GM18907 (cell line): ENCODE results near the gene RIMS3.
"Not testable (repeated sequence)": the region's sequence is repeated elsewhere in the genome, so short reads cannot be mapped to it uniquely, and the experiment has no call there.

Experiments
- ATAC-seq: cut with Tn5 transposase; IDR thresholded peaks from one replicate; pipeline ENCODE4 v1.9.1; 2021; ENCODE audit warnings: mild to moderate bottlenecking, moderate library complexity; ENCODE audit not compliant: unreplicated experiment

RIMS3 gene

DNA sequence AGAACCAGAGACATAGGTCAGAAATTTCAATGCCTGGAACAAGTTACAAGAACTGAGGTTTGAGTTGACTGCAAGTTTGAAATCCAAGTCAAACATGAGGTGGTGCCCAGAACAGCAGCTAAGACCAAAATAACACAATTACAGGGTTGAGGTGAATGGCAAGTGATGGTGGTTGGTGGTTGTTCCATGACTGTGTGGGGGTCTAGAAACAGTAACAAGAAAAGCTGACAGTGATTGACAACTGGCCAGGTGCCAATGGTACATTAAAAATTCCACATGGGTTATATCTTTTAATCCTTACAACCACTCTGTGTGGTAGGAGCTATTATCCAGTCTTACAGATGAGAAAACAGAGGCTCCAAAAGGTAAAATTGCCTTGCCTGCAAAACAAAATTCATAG, 32.0 kb downstream of the RIMS3 start:
- ATAC-seq: no peak

DNA sequence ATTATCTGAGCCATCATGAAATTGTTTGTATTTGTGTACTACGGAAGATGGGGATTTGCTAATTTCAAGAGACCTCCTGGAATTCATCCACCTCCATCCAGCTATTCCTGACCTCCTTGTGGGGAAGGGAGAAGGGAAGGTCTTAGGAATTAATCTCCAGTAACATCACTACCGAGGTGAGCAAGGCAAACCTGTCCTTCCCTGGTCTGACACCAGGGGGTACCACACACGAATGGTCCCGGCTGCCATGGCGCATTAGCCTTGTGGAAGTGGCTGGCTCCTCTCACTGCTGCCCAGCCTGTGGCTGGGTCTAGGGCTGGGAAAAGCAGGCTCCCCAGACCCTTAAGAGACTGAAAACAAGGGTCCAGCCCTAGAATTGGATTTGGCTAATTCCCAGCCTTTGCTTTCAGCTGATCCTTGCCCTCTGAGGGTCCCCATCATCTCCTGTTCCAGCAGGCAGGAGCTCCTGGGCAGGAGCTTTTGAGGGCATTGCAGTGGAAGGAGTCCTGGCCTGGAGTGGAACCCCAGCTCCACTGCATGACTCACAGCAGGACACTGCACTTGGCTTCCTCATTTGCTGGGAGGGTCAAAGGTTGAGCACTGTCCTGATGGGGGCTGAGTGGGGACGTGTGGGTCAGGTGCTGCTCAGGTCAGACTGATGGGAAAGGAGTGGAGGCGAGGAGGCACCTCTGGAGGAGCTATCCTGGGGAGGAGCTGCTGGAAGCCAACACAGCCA, 34.8 kb downstream of the RIMS3 start:
- no peak for ATAC-seq

DNA sequence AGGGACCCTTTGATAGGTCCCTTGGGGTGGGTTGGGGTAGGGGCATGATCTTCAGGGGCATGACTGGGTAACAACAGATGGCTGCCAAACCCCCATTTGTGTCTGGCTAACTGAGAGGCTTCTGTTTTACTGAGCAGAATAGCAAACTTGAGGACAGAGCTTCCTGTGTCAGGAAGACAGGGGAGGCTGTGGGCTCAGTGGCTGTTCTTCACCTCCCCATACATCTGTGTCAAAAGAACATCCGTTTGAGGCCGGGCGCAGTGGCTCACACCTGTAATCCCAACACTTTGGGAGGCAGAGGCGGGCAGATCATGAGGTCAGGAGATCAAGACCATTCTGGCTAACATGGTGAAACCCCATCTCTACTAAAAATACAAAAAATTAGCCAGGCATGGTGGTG, 35.9 kb downstream of the RIMS3 start:
- not testable (repeated sequence) for ATAC-seq

DNA sequence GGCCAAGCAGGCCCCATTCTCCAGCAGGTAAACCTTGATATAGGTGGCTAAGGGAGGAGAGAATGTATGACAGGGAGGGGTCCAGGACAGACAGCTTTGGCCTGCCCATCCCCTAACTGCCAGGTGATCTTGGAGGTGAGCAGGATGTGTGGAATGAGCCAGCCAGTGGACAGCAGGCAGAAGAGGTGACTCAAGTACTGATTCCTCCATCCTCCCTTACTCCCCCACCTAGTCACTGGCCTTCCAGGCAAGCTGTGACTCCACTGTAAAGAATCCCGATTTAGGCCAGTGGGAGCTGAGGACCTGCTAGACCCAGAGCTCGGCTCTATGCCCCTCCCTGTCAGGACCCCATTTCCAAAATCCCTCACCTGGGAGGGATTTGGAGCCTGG, 36.6 kb downstream of the RIMS3 start:
- ATAC-seq: no peak

DNA sequence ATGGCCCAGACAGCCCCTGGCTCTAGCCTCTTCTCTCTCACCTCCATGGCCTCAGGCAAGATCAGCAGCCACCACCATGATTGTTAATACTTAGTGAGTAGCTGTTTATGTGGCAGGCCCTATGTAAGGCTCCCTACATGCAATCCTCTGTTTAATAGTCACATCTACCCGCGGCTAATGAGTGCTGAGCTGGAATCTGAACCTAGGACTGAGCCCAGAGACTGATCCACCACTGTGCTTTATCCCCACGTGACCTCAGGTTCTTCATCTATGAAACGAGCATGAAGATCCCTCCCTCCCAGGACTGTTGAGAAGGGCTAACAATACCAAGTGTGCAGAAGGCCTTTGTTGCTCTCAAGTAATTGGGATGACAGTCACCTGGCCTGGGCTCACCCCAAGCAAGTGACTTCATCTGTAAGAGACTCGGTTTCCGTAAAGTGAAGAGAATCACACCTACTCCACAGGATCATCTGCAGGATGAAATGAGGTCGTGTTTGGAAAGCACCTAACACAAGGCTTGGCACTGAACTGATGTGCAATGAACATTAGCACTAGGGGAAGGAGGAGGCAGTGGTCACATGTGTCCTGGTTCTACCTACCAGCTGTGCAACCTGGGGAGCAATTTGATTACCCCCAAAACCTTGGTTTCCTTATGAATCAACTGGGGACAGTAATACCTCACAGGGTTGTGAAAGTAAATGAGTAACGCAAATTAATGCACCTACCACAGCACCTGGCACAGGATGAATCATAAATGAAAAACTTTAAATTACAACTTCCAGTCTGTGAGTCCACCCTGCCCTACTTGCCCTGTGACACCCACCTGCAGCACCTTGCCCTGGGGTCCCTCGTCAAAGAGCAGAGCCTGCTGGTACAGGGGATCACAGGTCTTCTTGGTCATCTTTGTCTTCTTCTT, 37.2 kb downstream of the RIMS3 start:
- ATAC-seq: peak; percentile 65

DNA sequence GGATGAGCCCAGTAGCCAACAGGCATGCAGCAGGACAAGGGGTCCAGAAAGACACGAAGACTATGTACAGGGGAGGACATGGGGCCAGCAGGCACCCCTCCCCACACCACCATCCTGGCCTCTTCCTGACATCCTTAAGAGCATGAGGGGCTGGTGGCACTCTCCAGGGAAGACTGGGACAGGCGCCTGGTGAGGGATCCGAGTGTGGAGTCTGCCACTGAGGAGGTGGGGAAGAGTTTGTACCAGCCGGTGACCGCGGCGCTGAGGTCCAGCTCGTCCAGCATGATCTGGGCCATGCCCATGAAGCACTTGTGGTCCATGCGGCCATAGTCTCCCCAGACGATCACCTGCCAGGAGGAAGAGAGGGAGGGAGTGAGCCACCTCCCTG, 39.1 kb downstream of the RIMS3 start:
- no peak for ATAC-seq

DNA sequence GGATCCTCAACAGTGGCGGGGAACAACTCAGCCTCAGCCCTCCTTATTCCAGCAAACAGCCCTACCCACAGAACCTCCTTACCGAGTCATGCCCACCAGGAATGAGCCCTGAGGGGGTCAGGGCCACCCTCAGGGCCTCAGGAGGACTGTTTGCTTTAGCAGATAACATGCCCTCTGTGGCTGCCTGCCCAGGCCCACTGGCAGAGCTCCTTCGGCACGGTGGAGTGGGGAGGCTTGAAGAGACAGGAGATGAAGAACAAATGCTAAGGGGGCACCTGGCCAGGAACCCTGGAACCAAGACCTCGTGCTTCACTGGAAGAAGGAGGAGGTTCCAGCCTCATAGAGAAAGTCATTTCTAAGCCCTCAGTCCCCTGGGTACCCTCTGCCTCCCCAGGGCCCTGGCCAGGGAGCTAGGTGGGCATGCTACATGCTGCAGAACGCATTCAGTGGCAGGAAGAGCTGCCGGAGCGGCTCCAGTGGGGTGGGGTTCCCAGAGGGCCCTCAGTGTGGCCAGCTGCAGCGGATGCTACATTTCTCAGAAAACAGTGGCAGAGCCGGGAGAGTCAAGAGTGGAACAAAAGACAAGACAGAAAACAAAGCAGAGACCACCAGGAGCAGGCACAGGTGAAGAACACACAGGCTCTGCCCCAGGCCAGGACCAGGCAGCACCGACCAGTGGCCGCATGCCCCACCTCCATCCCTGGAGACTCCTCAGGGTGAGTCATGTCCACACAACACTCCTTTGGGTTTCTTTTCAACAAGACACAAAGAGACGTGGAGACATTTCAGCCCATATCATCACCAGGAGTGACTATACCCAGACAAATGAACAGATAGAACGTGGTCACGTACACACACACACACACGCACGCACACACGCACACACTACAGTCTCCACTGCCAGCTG, 39.8 kb downstream of the RIMS3 start:
- no peak for ATAC-seq

DNA sequence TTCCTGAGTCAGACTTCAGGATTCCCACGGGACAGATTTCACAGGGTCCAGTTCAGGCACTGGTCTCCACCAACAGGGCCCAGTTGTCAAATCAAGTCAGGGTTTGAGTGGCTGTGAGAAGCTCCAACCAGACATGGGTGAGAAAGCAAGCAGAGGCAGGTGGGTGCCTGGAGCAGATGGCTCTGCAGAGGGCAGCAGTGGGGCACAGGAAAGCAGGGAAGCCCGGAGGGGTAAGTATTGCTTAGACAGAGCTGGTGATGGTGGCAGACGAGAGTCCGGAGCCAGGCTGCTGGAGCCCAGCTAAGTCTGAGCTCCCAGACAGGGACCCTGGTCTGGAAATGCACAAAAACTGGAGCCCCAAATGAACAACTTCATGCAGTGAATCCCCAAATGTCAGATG, 40.4 kb downstream of the RIMS3 start:
- no peak for ATAC-seq

DNA sequence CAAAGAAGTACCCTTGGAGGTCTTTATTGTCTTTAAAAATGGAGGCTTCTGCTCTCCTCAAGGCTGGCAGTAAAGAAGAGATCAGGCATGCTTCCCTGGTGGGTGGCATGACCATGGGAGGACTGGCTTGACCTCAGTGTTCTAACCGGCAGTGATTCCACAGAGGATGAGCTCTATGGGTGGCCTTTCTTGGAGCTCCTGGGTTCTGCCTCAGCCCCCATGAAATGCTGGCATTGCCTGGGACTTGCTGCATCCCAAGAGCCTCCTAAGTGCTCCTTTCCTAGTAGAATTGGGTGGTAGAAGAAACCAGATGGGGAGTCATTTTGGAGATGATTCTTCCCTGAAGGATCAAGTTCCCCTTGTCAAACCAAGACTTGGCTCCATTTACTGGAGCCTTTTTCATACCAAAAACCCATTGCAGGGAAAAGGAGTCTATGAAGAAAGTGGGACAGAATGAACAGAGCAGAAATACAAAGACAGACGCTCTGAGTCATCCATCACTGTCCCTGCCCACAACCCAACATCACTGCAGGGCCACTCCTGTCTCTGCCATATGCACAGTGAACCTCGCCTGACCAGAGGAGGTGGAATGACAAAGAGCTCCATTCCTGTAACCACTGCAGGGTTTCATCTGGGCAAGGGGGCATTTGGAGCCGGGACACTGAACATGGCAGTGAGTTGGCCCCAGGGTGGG, 42.4 kb downstream of the RIMS3 start:
- no peak for ATAC-seq

DNA sequence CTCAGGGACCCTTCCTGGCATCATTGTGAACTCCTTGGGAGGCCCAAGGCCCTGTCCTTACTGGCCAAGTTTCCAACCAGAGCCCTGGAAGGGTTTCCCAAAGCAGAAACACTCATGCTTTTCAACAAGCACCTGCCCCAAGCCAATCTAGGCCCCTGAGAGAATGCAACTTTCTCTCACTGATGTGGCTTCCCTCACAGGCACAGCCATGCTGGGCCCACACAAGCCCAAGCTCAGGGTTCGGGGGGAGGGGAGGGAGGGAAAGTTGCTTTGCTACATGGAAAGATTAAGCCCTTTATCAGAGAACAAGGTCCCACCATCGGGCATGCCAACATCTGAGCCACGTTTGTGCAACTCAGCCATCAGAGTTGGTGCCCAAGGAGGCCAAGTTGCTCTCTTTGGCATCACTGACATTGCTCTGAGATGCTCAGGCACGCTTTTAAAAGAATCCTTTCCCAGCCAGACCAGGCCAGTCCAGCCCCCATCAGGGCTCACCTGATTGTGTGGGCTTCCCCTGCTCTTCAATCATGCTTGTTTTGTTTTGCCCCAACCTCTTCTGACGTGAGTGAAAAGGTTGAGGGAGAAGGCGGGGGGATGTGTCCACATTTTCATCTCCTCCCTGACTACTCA, 43.5 kb downstream of the RIMS3 start:
- ATAC-seq: no peak

DNA sequence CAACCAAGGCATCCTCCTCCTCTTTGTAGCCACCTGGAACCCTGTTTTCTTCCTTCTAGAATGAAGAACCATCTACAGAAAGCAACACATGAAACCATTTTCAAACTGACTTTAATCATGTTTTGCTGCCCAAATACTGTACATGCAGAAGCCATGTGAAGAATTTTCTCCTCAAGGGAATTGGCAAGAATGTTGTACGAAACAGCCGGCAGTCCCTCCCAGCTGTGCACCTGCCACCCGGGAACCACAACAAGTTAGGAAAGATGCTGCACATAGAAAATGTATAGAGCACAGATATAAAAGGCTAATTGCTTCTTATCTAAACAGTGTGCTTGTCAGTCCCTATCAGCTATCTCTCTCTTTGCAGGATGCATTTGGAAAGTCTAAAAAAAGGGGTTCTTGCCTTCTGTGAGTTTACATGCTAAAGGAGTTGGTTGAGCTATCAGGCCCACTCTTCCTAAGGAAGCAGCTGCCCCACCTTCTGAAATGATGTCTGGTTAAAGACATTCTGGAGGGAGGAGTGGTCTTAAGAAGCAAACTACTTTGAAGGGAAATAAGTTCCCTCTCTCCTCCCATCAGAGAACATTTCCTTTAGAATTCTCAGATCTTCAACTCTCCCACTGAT, 44.8 kb downstream of the RIMS3 start:
- ATAC-seq: no peak

DNA sequence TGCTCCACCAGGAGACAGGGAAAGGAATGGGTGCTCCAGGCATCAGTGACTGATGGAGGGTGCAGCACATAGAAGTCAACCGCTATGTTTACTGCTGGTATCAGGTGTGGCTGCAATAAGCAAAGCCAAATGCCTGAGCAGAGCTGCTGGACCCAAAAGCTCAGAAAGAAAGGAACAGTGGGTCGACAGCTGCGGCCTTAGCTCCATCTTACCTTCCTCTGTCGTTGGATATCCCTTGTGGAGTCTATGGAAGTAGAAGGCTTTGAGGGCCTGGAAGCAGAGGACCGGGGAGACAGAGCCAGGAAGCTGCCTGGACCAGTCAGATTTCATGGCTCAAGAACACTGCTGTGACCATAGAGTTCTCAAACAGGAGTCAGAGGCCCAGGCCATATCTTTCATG, 45.3 kb downstream of the RIMS3 start:
- ATAC-seq: no peak

DNA sequence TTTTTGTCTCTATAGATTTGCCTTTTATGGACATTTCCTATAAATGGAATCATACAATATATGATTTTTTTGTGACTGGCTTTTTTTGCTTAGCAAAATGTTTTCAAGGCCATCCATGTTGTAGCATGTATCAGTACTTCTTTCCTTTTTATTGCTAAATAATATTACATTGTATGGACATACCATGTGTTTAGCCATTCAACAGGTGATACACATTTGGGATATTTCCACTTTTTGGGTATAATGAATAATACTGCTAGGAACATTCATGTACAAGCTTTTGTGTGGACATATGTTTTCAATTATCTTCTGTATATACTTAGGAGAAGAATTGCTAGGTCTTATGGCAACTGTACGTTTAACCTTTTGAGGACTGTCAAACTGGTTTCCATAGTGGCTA, 47.4 kb downstream of the RIMS3 start:
- ATAC-seq: no peak

DNA sequence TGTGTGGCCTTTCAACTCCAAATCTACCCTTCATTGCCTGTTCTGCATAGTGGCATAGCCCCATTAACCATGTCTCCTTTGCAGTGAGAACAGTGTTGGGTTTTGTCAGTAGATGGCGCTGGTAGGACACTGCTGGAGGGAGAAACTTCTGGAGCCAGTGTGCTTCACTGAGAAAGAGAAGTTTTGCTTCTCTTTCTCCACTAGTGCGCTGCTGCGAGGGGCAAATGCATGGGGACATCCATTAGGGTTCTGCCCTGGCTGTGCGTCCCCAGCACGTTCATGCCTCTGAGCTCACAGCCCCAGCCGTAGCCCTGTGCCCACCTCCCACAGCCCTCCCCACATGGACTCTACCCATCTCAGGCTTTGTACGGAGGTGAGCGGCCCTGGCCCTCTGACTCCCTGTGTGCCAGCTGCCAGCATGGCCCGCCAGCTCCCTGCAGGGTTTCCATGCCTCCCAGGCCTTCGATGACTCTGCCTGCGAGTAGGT, 53.1 kb downstream of the RIMS3 start:
- no peak for ATAC-seq

DNA sequence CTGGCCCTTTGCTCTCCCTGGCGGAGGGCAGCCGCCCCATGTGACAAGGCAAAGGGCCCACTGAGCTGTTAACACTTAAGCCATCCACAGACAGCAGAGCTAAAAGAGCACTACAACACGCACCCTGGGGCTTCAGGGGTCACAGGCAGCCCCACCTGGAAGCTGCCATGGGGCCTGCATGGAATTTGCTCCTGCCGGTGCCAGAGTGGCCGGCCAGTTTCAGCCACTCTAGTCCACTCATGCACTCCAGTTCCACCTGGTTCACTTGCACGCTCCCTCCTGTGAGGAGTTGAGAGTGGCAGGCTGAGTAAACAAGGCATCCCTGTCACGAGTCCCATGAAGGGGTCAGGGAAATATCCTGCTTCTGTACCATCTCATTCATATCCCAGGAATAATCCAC, 55.3 kb downstream of the RIMS3 start:
- ATAC-seq: no peak

DNA sequence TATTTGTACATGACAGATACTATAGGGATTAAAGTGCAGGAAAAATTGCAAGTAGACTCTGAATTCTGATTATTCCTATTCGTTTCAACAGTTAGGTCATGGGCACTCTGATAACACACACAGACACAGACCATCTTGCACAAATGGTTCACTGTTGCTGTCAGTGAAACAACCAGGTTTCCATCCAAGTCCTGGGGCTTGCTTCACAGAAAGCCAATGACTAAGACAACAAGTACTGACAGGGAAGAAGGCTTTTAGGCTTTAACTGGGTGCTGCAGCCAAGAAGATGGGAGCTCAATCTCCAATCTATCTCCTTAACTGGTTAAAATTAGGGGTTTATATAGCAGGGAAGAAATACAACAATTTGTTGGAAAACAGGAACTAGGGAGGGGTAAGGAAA, 57.6 kb downstream of the RIMS3 start:
- ATAC-seq: no peak

DNA sequence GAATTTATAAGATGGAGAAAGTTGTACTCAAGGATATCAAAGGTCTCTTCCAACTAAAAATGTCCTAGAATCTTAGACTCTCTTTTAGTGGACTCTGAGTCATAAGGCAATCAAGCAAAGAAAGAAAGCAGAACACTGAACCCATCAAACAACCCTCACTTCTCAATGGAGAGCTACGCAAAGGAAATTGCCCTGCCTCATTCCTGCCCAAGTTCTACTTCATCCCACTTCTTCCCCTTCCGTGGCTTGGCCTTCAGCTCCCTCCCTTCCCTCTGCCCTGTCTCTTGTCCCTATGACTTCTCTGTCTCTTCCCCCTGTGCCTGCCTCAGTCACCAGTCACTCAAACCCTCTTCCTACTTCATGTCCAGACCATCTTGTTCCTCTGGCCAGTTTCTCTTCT, 58.5 kb downstream of the RIMS3 start:
- ATAC-seq: no peak

DNA sequence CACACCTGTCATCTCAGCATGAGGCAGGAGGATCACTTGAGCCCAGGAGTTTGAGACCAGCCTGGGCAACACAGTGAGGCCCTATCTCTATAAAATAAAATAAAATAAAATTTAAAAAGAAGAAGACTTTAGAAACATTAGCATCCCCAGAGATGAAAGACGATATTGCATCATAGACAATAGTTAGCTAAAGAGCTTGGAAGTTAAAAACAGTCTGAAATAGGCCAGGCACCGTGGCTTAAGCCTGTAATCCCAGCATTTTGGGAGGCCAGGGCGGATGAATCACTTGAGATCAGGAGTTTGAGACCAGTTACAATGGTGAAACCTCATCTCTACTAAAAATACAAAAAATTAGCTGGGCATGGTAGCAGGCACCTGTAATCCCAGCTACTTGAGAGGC, 59.3 kb downstream of the RIMS3 start:
- ATAC-seq: no peak

DNA sequence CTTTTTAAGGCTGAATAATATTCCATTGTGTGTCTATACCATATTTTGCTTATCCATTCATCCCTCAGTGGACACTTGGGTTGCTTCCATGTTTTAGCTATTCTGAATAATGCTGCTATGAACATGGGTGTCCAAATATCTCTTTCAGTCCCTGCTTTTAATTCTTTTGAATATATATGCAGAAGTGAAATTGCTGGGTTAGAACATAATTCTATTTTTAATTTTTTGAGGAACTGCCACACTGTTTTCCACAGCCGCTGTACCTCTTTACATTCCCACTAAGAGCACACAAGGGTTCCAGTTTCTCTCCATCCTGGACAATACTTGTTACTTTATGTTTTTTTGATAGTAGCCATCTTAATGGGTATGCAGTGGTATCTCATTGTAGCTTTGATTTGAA, 65.6 kb downstream of the RIMS3 start:
- no peak for ATAC-seq

DNA sequence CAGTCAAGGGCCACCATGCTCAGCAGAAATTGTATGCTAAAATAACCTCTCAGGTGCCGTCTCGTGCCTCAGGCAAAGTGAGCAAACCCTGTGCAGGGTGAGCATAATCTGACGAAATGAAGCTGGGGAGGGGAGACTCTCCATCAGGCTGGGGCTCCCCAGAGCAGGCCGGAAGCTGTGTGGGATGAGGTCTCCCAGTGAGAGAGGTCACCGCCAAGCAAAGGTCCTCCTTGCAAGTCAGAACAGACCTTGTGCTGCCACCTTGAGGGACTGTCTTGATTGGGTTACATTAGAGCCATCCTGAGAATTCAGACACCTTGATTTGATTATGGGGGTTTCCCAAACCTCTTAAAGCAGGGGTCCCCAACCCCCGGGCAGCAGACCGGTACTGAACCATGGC, 69.9 kb downstream of the RIMS3 start:
- no peak for ATAC-seq
